ENCODE measurements around the gene ADGRF3.
"Not testable (repeated sequence)": the region's sequence is repeated elsewhere in the genome, so short reads cannot be mapped to it uniquely, and the experiment has no call there.

ADGRF3 gene

GRCh38 chr2:26327291-26328272 lies 19.0 kb downstream of the ADGRF3 start:
- DNase-seq (ENCODE audit: insufficient read length, low spot score) (no peak), FAIRE-seq (no peak)
- no peak for TF ChIP-seq CTCF (IDR thresholded peaks at IDR 0.05; ENCODE audit: insufficient read depth, missing control alignments)

GRCh38 chr2:26326514-26326913 lies 20.1 kb downstream of the ADGRF3 start:
- FAIRE-seq (no peak), DNase-seq (ENCODE audit: insufficient read length, low spot score) (no peak)
- no peak for TF ChIP-seq CTCF (IDR thresholded peaks at IDR 0.05; ENCODE audit: insufficient read depth, missing control alignments)

GRCh38 chr2:26325851-26326250 lies 20.7 kb downstream of the ADGRF3 start:
- FAIRE-seq, result no peak

DNA sequence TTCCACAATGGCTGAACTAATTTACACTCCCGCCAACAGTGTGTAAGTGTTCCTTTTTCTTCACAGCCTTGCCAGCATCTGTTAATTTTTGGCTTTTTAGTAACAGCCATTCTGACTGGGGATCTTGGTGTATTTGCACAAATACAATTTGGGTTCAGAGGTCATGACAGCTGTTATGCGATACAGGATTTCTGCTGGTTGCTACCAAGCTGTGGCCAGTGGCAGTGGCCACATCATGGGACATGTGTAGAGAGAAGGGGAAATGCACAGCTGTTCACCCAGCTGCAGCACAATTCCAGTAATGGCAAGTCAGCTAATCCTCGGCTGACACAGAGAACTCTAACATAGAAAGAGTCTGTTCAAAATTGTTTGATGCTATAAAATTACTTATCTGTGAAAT lies 21.7 kb downstream of the ADGRF3 start:
- no peak for TF ChIP-seq CTCF (IDR thresholded peaks at IDR 0.05; ENCODE audit: insufficient read depth, missing control alignments)
- DNase-seq (ENCODE audit: insufficient read length, low spot score) (no peak), FAIRE-seq (no peak)

More at GRCh38 chr2:26325851-26326250, 20.7 kb downstream of the ADGRF3 start:
- no peak for DNase-seq (ENCODE audit: insufficient read length, low spot score)
- no peak for TF ChIP-seq CTCF (IDR thresholded peaks at IDR 0.05; ENCODE audit: insufficient read depth, missing control alignments)

- DNase-seq (ENCODE audit: insufficient read length, low spot score); FAIRE-seq: not testable (repeated sequence)
Measured at GRCh38 chr2:26324479-26324878, 22.1 kb downstream of the ADGRF3 start.

DNA sequence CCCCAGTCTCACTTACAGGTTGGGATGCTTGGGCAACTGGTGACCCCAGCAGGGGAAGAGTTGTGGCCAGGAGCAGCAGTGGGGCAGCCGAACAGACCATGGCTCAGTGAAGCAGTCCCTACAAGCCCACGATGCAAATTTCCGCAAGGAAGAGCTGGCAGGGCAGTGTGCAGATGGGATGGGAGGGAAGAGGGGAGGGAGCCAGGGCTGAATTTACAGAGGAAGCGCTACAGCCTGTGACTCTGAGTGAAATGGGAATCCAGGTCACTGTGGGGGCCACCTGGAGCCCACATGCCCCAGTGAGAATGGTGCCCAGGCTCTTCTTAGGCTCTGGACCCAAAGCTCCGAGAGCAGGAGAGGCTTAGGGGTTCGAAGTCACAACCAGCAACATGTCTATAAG lies 27.6 kb downstream of the ADGRF3 start:
- no peak for TF ChIP-seq CTCF (IDR thresholded peaks at IDR 0.05; ENCODE audit: insufficient read depth, missing control alignments)
- no peak for DNase-seq (ENCODE audit: insufficient read length, low spot score)
- FAIRE-seq, result no peak

DNA sequence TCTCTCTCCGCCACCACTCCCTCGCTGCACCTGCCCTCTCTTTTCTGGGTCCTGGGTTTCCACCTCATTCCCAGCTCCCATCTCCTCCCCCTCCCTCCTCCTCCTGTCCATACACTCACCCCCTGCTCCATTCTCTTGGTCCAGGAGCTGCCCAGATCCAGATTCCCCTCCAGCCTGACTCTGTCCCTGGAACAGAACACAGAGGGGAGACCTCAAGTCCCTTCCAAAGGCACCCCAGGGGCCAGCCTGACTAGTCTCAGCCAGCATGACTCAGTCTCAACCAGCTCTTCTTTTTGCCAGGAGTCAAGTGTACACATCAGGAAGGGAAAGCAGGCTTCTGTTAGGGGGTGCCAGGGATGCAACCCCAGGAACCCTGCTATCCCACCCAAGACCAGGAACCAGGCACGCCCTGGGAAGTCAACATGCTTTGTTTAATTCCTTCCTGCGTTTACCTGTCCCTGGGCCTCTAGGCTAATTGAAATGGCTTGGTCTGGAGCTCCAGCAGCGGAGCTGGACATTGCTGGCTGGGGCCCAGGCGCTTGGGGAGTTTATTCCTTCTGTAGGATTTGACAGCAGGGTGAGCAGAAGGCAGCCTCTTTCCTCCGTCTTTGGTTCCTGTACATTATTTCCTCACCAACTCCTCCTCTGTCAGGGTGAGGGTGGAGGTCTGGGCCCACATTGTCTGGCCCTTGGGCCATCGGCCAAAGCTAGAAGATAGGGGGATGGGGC lies 29.0 kb downstream of the ADGRF3 start:
- DNase-seq (ENCODE audit: insufficient read length, low spot score) (no peak), FAIRE-seq (no peak)
- TF ChIP-seq CTCF (IDR thresholded peaks at IDR 0.05; ENCODE audit: insufficient read depth, missing control alignments), result no peak
